Esophagus squamous epithelium (tissue), 4 donors: ENCODE data around the gene EPDR1.

Experiments
- CTCF ChIP-seq, 6 experiments: fragments of 450-650 bp in 4 of 6; fragments of 200-600 bp in 2 of 6; sonication (generic) in 2 of 6; IDR thresholded peaks; one replicate each; pipeline ENCODE4 v1.5.1; 2016 to 2019; ENCODE audit warnings: antibody characterized with exemption in 6 of 6, mild to moderate bottlenecking in 4 of 6, moderate library complexity in 4 of 6
- POLR2A ChIP-seq, 4 donors: fragments of 450-650 bp; IDR thresholded peaks; one replicate each; pipeline ENCODE4 v1.6.1; 2017; ENCODE audit warnings: antibody characterized with exemption in 4 of 4, mild to moderate bottlenecking in 4 of 4, moderate library complexity in 3 of 4

- no peak for TF ChIP-seq POLR2A (IDR thresholded peaks at IDR 0.05)
- no peak for TF ChIP-seq CTCF (IDR thresholded peaks at IDR 0.05)
These were observed 12.1 kb downstream of the EPDR1 start for GRCh38 chr7:37932543-37932942.
